Placental epithelial cell (primary cell): ENCODE results near the gene MET. TPM values are rescaled to one million over a fixed set of nuclear protein-coding genes. Genes with fewer than 3 reads are reported as not detected.

Experiments
- total RNA-seq: library from RNA; depleted of rRNA; stranded (reverse); fragments of >200 nt; gene quantifications from 2 replicates; pipeline ENCODE4 v1.2.3, GENCODE V29; 2012

Gene MET
- total RNA-seq: 223 and 387 TPM in 2 replicates

GRCh38 chr7:116671681-116672595 is at the start of gene MET:
MET (plus strand) TSS chr7:116672196; CDS start chr7:116699085, 26,889 bp downstream.

Other genes with a start within 250 kb of the MET start
- 271 and 366 TPM in 2 replicates for gene CAV2, start 172.5 kb upstream of the MET start, total RNA-seq
- 684 and 1,157 TPM in 2 replicates for gene CAV1, start 147.2 kb upstream of the MET start, total RNA-seq
- gene CAPZA2, start 190.4 kb downstream of the MET start, total RNA-seq: 69.5 and 97.0 TPM in 2 replicates